Panc1 (cell line): ENCODE measurements around the gene PSEN2.

ENCODE experiments used
- POLR2AphosphoS5 ChIP-seq: IDR thresholded peaks from 2 replicates; pipeline ENCODE4 v1.6.1; 2012; ENCODE audit warnings: mild to moderate bottlenecking, low read depth, low read length, moderate library complexity
- TCF7L2 ChIP-seq: IDR thresholded peaks from 2 replicates; pipeline ENCODE4 v1.6.1; 2011; ENCODE audit warnings: mild to moderate bottlenecking, low read depth, low read length, inconsistent platforms
- TF ChIP-seq, protein P1 (sequence below): fragments of 450-650 bp; IDR thresholded peaks from 2 replicates; pipeline ENCODE4 v1.5.1; 2017; ENCODE audit warnings: mild to moderate bottlenecking
- TF ChIP-seq, protein P2 (sequence below), 2 experiments: IDR thresholded peaks; 2 replicates each; pipeline ENCODE4 v1.6.1; 2011 to 2012; ENCODE audit warnings: low read depth in 2 of 2, control low read depth in 1 of 2, low read length in 1 of 2, mild to moderate bottlenecking in 1 of 2, moderate library complexity in 1 of 2; ENCODE audit not compliant: insufficient read depth in 1 of 2

DNA sequence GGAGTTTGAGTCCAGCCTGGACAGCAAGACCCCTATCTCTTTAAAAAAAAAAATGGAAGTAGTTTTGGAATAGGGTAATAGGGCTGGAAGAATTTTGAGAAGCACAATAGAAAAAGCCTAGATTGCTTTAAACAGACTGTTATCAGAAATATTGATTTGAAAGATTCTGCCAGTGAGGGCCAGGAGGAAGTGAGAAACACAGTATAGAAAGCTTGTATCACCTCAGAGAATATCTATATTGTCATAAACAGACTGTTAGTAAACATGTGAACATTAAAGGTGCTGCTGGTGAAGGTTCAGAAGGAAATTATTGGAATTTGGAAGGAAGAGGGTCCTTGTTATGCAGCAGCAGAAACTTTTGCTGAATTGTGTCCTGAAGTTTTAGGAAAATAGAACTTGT is 24.8 kb upstream of the PSEN2 start:
- TF ChIP-seq, protein P1, sequence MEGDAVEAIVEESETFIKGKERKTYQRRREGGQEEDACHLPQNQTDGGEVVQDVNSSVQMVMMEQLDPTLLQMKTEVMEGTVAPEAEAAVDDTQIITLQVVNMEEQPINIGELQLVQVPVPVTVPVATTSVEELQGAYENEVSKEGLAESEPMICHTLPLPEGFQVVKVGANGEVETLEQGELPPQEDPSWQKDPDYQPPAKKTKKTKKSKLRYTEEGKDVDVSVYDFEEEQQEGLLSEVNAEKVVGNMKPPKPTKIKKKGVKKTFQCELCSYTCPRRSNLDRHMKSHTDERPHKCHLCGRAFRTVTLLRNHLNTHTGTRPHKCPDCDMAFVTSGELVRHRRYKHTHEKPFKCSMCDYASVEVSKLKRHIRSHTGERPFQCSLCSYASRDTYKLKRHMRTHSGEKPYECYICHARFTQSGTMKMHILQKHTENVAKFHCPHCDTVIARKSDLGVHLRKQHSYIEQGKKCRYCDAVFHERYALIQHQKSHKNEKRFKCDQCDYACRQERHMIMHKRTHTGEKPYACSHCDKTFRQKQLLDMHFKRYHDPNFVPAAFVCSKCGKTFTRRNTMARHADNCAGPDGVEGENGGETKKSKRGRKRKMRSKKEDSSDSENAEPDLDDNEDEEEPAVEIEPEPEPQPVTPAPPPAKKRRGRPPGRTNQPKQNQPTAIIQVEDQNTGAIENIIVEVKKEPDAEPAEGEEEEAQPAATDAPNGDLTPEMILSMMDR, result no peak
- TF ChIP-seq POLR2AphosphoS5 (no peak), TCF7L2 (no peak)
- TF ChIP-seq, protein P2, sequence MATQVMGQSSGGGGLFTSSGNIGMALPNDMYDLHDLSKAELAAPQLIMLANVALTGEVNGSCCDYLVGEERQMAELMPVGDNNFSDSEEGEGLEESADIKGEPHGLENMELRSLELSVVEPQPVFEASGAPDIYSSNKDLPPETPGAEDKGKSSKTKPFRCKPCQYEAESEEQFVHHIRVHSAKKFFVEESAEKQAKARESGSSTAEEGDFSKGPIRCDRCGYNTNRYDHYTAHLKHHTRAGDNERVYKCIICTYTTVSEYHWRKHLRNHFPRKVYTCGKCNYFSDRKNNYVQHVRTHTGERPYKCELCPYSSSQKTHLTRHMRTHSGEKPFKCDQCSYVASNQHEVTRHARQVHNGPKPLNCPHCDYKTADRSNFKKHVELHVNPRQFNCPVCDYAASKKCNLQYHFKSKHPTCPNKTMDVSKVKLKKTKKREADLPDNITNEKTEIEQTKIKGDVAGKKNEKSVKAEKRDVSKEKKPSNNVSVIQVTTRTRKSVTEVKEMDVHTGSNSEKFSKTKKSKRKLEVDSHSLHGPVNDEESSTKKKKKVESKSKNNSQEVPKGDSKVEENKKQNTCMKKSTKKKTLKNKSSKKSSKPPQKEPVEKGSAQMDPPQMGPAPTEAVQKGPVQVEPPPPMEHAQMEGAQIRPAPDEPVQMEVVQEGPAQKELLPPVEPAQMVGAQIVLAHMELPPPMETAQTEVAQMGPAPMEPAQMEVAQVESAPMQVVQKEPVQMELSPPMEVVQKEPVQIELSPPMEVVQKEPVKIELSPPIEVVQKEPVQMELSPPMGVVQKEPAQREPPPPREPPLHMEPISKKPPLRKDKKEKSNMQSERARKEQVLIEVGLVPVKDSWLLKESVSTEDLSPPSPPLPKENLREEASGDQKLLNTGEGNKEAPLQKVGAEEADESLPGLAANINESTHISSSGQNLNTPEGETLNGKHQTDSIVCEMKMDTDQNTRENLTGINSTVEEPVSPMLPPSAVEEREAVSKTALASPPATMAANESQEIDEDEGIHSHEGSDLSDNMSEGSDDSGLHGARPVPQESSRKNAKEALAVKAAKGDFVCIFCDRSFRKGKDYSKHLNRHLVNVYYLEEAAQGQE (IDR thresholded peaks at IDR 0.05; ENCODE audit: insufficient read depth in 1 of 2, low read depth in 2 of 2, low read length in 1 of 2), result no peak
